ENCODE data around the gene COX4I1.

The COX4I1 gene

DNA sequence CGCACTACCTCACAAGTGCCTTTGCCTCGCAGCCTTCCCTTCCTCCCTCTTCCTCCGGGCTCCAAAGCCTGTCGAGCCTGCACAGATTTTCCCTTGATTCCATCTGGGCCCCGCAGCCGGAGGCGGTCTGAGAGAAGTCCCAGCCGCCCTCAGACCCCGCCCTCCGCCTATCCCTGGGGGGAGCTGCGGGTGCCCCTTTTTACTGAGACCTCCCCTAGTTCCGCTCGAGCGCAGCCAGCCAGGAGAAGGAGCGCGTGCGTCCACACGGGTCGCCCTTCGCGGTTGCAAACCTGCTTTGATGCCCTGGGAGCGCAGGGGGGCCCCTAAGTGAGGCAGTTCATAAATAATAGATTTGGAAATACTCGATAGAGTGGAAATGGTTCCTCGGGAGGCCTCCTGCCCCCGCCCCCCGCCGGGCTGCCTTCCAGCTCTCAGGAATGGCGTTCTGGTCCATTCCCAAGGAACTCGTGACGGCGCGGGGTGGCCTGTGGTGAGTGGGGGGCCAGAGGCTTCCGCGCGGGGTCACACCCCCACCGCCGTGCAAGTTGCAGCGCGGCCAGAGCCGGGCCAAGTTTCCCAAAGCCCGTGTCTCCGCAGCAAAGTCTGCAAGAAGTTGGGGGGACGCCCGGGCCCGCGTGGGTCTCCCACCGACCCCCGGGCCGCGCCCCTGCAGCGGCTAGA lies 49.2 kb upstream of the COX4I1 start (continued):
- TF ChIP-seq, protein P1, sequence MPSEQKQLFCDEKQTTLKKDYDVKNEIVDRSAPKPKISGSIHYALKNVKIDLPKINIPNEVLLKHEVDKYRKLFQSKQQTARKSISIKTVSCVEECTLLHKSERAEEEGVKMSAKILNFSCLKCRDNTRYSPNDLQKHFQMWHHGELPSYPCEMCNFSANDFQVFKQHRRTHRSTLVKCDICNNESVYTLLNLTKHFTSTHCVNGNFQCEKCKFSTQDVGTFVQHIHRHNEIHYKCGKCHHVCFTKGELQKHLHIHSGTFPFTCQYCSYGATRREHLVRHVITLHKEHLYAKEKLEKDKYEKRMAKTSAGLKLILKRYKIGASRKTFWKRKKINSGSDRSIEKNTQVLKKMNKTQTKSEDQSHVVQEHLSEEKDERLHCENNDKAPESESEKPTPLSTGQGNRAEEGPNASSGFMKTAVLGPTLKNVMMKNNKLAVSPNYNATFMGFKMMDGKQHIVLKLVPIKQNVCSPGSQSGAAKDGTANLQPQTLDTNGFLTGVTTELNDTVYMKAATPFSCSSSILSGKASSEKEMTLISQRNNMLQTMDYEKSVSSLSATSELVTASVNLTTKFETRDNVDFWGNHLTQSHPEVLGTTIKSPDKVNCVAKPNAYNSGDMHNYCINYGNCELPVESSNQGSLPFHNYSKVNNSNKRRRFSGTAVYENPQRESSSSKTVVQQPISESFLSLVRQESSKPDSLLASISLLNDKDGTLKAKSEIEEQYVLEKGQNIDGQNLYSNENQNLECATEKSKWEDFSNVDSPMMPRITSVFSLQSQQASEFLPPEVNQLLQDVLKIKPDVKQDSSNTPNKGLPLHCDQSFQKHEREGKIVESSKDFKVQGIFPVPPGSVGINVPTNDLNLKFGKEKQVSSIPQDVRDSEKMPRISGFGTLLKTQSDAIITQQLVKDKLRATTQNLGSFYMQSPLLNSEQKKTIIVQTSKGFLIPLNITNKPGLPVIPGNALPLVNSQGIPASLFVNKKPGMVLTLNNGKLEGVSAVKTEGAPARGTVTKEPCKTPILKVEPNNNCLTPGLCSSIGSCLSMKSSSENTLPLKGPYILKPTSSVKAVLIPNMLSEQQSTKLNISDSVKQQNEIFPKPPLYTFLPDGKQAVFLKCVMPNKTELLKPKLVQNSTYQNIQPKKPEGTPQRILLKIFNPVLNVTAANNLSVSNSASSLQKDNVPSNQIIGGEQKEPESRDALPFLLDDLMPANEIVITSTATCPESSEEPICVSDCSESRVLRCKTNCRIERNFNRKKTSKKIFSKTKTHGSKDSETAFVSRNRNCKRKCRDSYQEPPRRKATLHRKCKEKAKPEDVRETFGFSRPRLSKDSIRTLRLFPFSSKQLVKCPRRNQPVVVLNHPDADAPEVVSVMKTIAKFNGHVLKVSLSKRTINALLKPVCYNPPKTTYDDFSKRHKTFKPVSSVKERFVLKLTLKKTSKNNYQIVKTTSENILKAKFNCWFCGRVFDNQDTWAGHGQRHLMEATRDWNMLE (tag by site-specific recombination; conservative IDR thresholded peaks at IDR 0.05; ENCODE audit: low read depth): no peak
- TF ChIP-seq, protein P2, sequence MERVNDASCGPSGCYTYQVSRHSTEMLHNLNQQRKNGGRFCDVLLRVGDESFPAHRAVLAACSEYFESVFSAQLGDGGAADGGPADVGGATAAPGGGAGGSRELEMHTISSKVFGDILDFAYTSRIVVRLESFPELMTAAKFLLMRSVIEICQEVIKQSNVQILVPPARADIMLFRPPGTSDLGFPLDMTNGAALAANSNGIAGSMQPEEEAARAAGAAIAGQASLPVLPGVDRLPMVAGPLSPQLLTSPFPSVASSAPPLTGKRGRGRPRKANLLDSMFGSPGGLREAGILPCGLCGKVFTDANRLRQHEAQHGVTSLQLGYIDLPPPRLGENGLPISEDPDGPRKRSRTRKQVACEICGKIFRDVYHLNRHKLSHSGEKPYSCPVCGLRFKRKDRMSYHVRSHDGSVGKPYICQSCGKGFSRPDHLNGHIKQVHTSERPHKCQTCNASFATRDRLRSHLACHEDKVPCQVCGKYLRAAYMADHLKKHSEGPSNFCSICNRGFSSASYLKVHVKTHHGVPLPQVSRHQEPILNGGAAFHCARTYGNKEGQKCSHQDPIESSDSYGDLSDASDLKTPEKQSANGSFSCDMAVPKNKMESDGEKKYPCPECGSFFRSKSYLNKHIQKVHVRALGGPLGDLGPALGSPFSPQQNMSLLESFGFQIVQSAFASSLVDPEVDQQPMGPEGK (tag by site-specific recombination; IDR thresholded peaks at IDR 0.05): peak; percentile 88
- TF ChIP-seq MEIS1 (CRISPR knock-in tag; IDR thresholded peaks at IDR 0.05; ENCODE audit: borderline replicate concordance) (no peak), TCF7L2 (IDR thresholded peaks at IDR 0.05; ENCODE audit: borderline replicate concordance, low read depth, low read length) (no peak), ZNF521 (tag by site-specific recombination; IDR thresholded peaks at IDR 0.05) (no peak), ZBTB1 (tag by site-specific recombination; IDR thresholded peaks at IDR 0.05) (no peak), MZF1 (tag by site-specific recombination; IDR thresholded peaks at IDR 0.05; ENCODE audit: borderline replicate concordance) (no peak), ZNF76 (tag by site-specific recombination; IDR thresholded peaks at IDR 0.05; ENCODE audit: borderline replicate concordance, low read depth) (peak; percentile 25; the same call in 1 of the 2 replicates), ZNF266 (tag by site-specific recombination; IDR thresholded peaks at IDR 0.05; ENCODE audit: low read depth) (no peak), TRIM28 (IDR thresholded peaks at IDR 0.05; ENCODE audit: borderline replicate concordance, low read length) (no peak), GLIS2 (tag by site-specific recombination; IDR thresholded peaks at IDR 0.05) (peak; percentile 92), ZSCAN23 (tag by site-specific recombination; IDR thresholded peaks at IDR 0.05) (no peak), ZNF112 (tag by site-specific recombination; IDR thresholded peaks at IDR 0.05) (no peak), ZIC2 (tag by site-specific recombination; IDR thresholded peaks at IDR 0.05) (peak; percentile 96), FEZF1 (tag by site-specific recombination; IDR thresholded peaks at IDR 0.05) (no peak), SP2 (tag by site-specific recombination; IDR thresholded peaks at IDR 0.05) (peak; percentile 70), KLF8 (tag by site-specific recombination; IDR thresholded peaks at IDR 0.05) (no peak), KLF7 (tag by site-specific recombination; IDR thresholded peaks at IDR 0.05; ENCODE audit: borderline replicate concordance) (no peak), ZNF777 (tag by site-specific recombination; IDR thresholded peaks at IDR 0.05; ENCODE audit: borderline replicate concordance) (peak; percentile 35; the same call in 1 of the 2 replicates), ZNF223 (tag by site-specific recombination; IDR thresholded peaks at IDR 0.05) (no peak), ZNF529 (tag by site-specific recombination; IDR thresholded peaks at IDR 0.05; ENCODE audit: insufficient replicate concordance) (no peak), SP7 (tag by site-specific recombination; IDR thresholded peaks at IDR 0.05) (peak; percentile 83), ZNF366 (tag by site-specific recombination; conservative IDR thresholded peaks at IDR 0.05) (no peak), KLF16 (tag by site-specific recombination; IDR thresholded peaks at IDR 0.05) (no peak), ZNF341 (tag by site-specific recombination; IDR thresholded peaks at IDR 0.05; ENCODE audit: low read depth) (no peak)
- TF ChIP-seq, protein P3, sequence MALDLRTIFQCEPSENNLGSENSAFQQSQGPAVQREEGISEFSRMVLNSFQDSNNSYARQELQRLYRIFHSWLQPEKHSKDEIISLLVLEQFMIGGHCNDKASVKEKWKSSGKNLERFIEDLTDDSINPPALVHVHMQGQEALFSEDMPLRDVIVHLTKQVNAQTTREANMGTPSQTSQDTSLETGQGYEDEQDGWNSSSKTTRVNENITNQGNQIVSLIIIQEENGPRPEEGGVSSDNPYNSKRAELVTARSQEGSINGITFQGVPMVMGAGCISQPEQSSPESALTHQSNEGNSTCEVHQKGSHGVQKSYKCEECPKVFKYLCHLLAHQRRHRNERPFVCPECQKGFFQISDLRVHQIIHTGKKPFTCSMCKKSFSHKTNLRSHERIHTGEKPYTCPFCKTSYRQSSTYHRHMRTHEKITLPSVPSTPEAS (tag by site-specific recombination; IDR thresholded peaks at IDR 0.05): no peak
- TF ChIP-seq, protein P4, sequence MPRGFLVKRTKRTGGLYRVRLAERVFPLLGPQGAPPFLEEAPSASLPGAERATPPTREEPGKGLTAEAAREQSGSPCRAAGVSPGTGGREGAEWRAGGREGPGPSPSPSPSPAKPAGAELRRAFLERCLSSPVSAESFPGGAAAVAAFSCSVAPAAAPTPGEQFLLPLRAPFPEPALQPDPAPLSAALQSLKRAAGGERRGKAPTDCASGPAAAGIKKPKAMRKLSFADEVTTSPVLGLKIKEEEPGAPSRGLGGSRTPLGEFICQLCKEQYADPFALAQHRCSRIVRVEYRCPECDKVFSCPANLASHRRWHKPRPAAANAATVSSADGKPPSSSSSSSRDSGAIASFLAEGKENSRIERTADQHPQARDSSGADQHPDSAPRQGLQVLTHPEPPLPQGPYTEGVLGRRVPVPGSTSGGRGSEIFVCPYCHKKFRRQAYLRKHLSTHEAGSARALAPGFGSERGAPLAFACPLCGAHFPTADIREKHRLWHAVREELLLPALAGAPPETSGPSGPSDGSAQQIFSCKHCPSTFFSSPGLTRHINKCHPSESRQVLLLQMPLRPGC (tag by site-specific recombination; IDR thresholded peaks at IDR 0.05): no peak
- TF ChIP-seq, protein P5, sequence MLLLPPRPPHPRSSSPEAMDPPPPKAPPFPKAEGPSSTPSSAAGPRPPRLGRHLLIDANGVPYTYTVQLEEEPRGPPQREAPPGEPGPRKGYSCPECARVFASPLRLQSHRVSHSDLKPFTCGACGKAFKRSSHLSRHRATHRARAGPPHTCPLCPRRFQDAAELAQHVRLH (tag by site-specific recombination; IDR thresholded peaks at IDR 0.05): no peak
- TF ChIP-seq, protein P6, sequence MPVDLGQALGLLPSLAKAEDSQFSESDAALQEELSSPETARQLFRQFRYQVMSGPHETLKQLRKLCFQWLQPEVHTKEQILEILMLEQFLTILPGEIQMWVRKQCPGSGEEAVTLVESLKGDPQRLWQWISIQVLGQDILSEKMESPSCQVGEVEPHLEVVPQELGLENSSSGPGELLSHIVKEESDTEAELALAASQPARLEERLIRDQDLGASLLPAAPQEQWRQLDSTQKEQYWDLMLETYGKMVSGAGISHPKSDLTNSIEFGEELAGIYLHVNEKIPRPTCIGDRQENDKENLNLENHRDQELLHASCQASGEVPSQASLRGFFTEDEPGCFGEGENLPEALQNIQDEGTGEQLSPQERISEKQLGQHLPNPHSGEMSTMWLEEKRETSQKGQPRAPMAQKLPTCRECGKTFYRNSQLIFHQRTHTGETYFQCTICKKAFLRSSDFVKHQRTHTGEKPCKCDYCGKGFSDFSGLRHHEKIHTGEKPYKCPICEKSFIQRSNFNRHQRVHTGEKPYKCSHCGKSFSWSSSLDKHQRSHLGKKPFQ (tag by site-specific recombination; IDR thresholded peaks at IDR 0.05): no peak
